ENCODE measurements around the gene RAI1.

Gene RAI1

DNA sequence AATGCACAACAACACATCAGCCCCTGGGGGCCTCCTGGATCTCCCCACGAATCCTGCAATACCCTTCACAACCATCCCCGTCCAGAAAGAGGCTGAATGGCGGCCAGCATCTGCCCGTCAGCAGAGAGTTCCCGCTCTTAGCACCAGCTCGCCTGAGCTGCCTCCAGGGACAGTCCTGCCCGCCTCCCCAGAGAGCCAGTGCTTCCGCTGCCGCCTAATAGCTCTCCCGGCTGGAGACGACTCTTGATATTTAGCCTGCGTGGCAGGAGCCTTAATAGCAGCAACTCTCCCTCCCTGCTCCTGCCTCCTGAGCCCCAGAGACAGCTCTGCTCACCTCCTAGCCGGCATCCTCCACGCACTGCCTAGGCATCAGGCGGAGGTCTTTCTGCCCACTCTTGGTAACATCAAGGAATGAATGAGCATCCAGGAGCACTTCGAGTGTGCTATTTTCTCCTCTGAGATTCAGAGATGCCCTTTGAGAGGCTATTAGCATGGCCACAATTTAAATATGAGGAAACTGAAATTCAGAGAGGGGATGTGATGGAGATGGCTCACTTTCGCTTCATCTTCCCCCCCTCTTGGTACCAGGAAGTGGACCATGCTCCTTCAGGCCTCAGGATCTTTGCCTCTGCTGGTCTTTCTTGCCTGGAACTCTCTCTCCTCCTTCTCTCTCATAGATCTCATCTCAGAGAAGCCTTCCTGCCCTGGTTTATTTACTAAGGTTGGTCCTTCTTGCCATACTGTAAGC lies 67.9 kb downstream of the RAI1 start:
- peak in 1 of 2 donors; percentile 80 for DNase-seq
- Histone ChIP-seq H3K9me3 (no peaks in the 10 kb centered on the region), H3K27ac (peak overlapping the region; percentile 50 to 71), H3K27me3 (no peaks in the 10 kb centered on the region), H3K36me3 (no peaks in the 10 kb centered on the region), H3K4me3 (peak overlapping the region in 1 of 2 donors; percentile 22), H3K4me1 (peaks cover 0 to 41% (median 36%) of the 10 kb centered on the region in 4 donors)
- intact Hi-C loops (cut with DNase I; ENCODE audit: low total_unique reads) = no loop called here
- TF ChIP-seq, protein P1, sequence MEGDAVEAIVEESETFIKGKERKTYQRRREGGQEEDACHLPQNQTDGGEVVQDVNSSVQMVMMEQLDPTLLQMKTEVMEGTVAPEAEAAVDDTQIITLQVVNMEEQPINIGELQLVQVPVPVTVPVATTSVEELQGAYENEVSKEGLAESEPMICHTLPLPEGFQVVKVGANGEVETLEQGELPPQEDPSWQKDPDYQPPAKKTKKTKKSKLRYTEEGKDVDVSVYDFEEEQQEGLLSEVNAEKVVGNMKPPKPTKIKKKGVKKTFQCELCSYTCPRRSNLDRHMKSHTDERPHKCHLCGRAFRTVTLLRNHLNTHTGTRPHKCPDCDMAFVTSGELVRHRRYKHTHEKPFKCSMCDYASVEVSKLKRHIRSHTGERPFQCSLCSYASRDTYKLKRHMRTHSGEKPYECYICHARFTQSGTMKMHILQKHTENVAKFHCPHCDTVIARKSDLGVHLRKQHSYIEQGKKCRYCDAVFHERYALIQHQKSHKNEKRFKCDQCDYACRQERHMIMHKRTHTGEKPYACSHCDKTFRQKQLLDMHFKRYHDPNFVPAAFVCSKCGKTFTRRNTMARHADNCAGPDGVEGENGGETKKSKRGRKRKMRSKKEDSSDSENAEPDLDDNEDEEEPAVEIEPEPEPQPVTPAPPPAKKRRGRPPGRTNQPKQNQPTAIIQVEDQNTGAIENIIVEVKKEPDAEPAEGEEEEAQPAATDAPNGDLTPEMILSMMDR (IDR thresholded peaks at IDR 0.05) = no peak

DNA sequence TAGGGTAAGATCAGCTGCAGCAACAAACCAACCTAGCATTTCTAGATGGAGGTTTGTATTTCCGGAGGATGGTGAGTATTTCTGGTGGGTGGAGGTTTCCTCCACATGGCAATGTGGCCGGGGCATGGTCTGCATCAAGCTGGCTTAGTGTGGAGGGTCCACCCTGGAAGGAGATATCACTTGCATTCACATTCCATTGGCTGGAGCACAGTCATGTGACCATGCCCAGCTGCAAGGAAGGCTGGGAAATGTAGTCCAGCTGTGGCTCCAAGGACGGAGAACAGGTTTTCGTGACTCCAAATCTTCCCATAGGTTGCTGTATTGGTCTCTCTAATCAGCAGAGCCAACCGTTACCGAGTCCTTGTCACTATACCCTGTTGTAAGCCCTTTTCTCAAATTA lies 68.7 kb downstream of the RAI1 start:
- H3K27ac ChIP-seq = peak overlapping the region; percentile 50 to 71
- H3K9me3 ChIP-seq = no peaks in the 10 kb centered on the region
- intact Hi-C loops (cut with DNase I; ENCODE audit: low total_unique reads) = no loop called here
- TF ChIP-seq, protein P1 (IDR thresholded peaks at IDR 0.05) = no peak
- H3K27me3 ChIP-seq = no peaks in the 10 kb centered on the region
- no peak overlapping the region for H3K4me3 ChIP-seq
- DNase-seq = no peak
- no peaks in the 10 kb centered on the region for H3K36me3 ChIP-seq
- peaks cover 0 to 41% (median 36%) of the 10 kb centered on the region in 4 donors for H3K4me1 ChIP-seq

DNA sequence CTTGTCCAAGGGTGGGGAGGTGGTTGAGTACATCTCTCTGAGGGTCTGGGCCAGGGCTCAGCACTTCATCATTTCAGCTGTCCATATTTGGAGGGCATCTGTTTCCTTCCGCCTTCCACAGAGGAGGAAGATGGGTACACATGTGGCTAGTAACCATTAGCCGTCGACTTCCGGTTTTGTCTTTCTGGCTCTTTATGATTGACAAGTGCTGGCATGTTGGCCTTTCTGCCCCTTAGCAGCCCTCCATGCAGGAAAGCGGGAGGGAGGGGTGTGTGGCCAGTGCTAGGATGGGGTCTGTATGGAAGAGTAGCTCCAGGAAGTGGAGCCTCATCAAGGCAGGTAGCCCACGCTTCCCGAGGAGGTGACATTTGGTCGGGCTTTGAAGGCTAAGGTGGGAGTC lies 69.6 kb downstream of the RAI1 start:
- H3K4me1 ChIP-seq = peaks cover 0 to 41% (median 36%) of the 10 kb centered on the region in 4 donors
- H3K27ac ChIP-seq = peak overlapping the region; percentile 69 to 77
- no peak overlapping the region for H3K4me3 ChIP-seq
- intact Hi-C loops (cut with DNase I; ENCODE audit: low total_unique reads) = no loop called here
- H3K27me3 ChIP-seq = no peaks in the 10 kb centered on the region
- no peak for DNase-seq
- H3K36me3 ChIP-seq = no peaks in the 10 kb centered on the region
- H3K9me3 ChIP-seq = no peaks in the 10 kb centered on the region
- TF ChIP-seq, protein P1 (IDR thresholded peaks at IDR 0.05) = no peak

DNA sequence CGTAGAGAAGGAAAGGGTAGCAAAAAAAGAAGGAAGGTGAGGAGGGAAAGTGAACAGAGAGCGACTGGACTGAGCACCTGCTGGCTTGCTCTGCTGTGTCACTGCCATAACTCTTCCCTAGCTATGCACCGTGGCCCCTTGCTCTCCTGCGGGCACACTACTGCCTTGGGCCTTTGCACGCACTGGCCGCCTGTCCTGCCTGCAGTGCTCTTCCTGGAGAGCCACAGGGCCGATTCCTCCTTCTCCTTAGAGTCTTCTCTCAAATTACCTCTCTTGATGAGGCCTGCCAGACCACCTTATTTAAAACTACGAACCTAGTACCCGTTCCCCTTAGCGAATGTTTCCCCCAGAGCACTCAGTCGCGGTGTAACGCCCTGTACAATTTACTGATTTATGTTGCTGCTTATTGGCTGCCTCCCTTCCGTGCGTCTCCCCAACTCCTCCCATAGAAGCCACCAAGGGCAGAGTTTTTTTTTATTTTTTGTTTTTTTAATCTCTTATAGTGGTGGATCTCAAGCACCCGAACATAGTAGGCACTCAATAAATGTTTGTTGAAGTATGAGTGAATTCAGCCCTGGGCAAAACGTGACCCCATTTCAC lies 70.3 kb downstream of the RAI1 start:
- no peaks in the 10 kb centered on the region for H3K27me3 ChIP-seq
- intact Hi-C loops (cut with DNase I; ENCODE audit: low total_unique reads) = loop anchor here (2.0 kb wide), 1 partner anchor 27 kb away; no protein-coding TSS in a partner anchor
- peaks cover 0 to 41% (median 36%) of the 10 kb centered on the region in 4 donors for H3K4me1 ChIP-seq
- DNase-seq = no peak
- TF ChIP-seq, protein P1 (IDR thresholded peaks at IDR 0.05) = no peak
- H3K9me3 ChIP-seq = no peaks in the 10 kb centered on the region
- H3K4me3 ChIP-seq = peak overlapping the region; percentile 51 to 52
- H3K27ac ChIP-seq = peak overlapping the region; percentile 69 to 77
- no peaks in the 10 kb centered on the region for H3K36me3 ChIP-seq

DNA sequence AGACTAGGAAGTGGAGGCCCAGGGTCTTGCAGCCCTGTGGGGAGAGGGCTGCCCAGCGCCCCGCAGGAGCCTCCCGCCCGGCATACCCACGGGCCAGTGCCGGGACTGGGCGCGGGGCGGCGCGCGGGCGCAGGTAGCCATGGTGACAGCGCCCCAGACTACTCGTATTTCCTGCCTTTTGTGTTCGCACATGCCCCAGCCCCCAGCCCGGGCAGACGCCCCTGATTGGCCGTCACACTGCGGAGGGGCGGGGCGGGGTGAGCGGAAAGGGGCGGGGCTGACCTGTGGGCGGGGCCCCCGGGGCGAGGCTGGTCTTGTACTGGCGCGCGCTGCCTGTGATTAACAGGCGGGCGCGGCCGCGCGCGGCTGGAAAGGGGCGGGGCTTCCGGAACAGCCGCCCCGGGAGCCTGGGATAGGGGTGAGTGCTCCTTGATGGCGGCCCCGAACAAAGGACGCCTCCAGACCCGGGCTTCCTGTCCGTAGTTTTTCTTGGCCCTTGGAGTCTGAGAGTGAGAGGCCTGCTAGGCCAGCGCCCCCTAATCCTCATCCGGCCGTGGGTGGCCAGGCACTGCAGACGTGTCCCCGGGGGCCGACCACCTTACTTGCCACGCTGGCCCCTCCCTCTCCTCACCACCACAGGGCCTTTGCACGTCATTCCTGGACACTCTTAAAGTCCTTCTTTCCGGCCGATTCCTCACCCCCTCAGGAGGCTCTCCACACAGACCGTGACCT lies 71.0 kb downstream of the RAI1 start:
- peak overlapping the region; percentile 69 to 77 for H3K27ac ChIP-seq
- peaks cover 0 to 39% (median 36%) of the 10 kb centered on the region in 4 donors for H3K4me1 ChIP-seq
- peak; percentile 96 to 98 for DNase-seq
- H3K9me3 ChIP-seq = no peaks in the 10 kb centered on the region
- TF ChIP-seq, protein P1 (IDR thresholded peaks at IDR 0.05) = peak; percentile 34 to 35
- intact Hi-C loops (cut with DNase I; ENCODE audit: low total_unique reads) = loop anchor here (2.0 kb wide), 1 partner anchor 27 kb away; no protein-coding TSS in a partner anchor
- H3K36me3 ChIP-seq = no peaks in the 10 kb centered on the region
- H3K4me3 ChIP-seq = peak overlapping the region; percentile 51 to 52
- H3K27me3 ChIP-seq = no peaks in the 10 kb centered on the region

Measured in tibial artery (tissue), 4 donors.